ENCODE data around the gene PTH.

DNA sequence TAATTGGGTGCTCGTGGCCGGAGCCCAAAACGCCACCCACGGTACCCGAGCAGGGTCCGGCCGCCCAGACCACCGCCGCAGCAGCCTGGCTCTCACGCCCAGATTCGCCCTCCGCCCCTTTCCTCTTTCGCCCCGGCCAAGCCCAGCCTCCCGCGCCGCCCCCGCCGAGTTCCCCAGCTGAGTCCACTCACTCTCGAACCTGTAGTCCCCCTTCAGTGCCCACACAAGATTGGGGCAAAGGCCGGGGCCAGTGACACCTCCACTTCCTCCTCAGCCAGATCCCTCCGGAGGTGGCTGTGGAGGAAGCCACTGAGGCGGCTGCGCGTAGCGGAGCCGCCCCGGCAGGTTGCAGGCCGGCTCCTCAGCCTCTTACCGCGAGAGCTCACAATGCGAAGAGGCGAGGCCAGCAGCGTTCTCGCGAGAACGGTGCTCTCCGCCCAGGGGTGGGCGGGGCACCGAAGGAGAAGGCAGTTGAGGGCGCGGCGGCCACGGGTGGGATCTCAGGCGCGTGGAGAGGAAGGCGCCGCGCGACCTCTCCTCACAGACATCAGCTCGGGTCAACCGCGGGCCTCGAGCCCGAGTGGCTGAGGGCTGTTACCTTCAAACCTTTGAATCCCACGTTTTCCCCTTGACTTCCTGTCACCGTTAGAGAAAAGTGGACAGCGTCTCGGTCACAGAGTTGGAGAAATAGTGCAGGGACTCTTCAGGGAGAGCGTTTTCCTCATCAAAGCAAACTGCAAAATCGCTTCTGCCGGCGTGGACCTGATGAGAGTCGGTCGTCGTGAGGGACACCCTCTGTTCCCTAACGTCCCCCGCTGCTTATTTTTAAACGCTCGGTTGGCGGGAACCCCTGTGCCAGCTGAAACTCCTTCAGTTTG, 32.7 kb downstream of the PTH start, which contains the start of gene BTBD10:
- TF ChIP-seq POLR2A (IDR thresholded peaks at IDR 0.05; ENCODE audit: low read depth, low read length) (peak; percentile 98), TAF1 (IDR thresholded peaks at IDR 0.05; ENCODE audit: borderline replicate concordance, low read depth, low read length) (peak; percentile 77; the same call in 1 of the 2 replicates)
